ENCODE measurements around the gene RPL26.

- TF ChIP-seq CTCF (IDR thresholded peaks at IDR 0.05; ENCODE audit: low read depth, low read length, poor library complexity, severe bottlenecking) (no peak), EZH2phosphoT487 (IDR thresholded peaks at IDR 0.05; ENCODE audit: borderline replicate concordance, low read length) (no peak)
These were observed 22.7 kb downstream of the RPL26 start for GRCh38 chr17:8360260-8360659.
